NCI-H2196 (cell line): ENCODE data around the gene AMER2.

Experiments
- DNase-seq: peaks from one replicate; lab custom pipeline; 2025; ENCODE audit not compliant: unreplicated experiment; lab: John Stamatoyannopoulos, UW

Gene AMER2

GRCh38 chr13:25157681-25158080 lies 14.4 kb downstream of the AMER2 start:
- no peak for DNase-seq

- DNase-seq, result no peak
Measured at GRCh38 chr13:25153736-25154135, 18.4 kb downstream of the AMER2 start.

- DNase-seq, result no peak
Measured at GRCh38 chr13:25151626-25152195, 20.4 kb downstream of the AMER2 start.

DNA sequence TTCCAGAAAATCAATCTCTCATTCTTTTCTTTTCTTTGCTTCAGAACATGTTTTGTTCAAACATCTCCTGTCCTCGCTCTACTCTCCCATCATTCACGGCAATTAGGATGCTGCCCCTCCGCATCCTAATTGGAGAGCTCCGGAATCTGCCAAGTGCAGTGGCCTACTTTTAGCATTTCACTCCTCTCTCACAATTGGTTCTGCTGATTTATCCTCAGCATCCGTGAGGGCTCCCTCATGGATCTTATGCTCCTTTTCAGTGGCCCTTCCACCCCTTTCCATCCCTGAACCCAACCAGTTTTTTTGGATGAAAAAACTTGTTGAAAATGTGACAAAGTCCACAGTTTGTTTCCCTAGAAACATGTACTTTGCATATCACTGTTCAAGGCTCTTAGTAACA lies 22.4 kb downstream of the AMER2 start:
- DNase-seq, result no peak

DNA sequence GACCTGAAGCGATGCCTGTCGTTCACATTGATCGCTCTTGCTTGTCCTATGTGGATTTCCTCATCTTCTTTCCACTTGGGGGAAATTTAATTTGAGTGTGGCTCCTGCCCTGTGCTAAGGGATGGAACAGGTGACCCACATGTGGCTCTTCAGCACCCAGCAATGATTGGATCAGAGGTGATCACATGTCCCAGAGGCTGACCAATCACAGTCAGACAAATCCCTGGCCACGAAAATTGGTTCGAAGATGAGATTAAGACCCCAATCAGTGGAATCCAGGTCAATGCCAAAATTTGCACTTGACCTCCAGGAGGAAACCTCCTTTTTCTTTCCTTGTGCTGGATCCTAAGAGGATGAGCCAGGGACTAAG lies 23.7 kb downstream of the AMER2 start:
- DNase-seq, result no peak

DNA sequence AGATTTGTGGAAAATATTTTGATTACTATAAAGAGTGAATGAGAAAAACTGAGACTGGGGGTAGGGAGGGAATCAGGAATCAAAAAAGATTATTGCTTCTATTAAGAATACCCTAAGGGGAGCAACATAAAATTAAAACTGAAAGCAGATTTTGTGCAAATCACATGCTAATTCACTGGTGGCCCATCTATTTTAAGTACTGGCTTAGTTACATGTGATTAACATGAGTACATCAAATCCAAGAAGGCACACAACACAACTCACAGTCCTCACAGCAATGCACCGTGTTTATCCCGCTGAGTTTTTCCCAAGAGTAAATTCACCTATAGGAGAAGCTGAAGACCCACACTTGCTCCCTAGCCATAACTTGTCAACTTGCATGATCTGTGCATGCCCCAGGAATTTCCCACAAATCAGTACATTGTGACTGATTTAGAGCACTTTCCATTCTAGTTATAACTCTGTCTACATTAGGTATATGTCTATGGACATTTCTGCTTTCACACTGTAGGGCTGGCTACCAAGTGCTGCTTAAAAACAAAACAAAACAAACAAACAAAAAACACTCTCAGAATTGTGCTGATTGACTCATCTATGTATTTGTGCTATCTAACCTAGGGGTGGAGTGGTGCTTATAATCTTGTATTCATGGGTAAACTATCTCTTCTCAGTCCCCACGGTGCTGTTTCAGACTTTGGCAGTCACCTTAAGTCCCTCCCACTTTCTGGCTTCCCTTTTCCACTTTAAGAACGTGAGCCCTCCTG lies 24.3 kb downstream of the AMER2 start:
- DNase-seq, result no peak

GRCh38 chr13:25143706-25144105 lies 28.4 kb downstream of the AMER2 start:
- DNase-seq, result no peak

- no peak for DNase-seq
Measured at GRCh38 chr13:25141042-25141441, 31.0 kb downstream of the AMER2 start.

DNA sequence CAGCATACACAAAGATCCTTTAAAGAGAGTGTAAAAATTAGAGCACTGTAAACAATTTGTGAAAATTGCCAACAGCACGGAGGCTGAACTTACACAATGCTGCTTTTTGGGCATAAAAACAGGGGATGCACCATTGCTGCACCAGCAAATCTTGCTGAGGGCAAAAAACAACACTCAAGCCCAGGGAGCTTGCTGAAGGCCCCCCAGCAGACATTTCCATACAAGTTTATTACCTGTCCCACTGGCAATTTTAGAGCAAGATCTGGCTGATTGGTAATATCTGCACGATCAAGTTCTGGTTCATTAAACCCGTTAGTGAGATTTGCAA lies 34.3 kb downstream of the AMER2 start:
- DNase-seq, result no peak

DNA sequence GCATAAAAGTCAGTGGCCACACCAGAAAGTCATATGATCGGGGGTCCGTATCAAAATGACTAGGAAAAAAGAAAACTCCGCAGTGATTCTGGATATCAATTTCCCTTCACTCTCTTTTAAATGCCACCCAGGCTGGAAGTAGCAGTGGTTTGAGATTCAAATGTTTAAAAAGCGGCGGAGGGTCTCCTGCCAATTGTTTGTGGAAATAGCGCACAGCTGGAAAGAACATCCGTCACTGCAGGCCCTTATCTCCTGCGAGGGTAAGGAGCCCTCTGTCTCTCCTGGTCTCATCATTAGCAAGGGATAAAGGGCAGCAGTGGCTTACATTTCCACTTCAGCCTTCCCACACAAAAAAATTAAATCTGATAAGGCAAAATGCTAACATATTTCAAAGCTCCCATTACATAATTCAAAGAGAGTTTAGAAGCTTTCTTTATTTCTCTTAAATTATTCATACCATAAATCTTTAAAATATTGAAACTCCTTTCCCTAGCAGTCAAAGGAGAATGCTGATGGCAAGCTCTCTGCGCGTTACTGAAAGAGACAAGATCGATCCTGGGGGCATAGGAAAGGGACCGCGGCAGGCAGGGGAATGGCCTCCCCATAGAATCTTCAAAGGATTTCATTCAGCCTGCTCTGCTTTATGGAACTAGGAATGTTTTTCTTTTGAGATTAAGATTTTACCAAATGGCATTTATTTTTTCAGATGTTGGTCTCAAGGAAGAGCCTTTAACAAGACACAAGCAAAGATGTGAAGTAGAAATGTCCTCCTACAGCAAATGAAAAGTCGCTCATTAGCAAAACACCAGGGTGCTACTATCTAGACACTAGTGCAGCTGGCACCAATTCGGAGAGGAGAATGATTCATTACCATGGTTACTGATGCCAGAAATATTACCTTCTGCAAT lies 35.0 kb downstream of the AMER2 start:
- no peak for DNase-seq

- no peak for DNase-seq
Measured at GRCh38 chr13:25135896-25136295, 36.2 kb downstream of the AMER2 start.

- DNase-seq, result no peak
Measured at GRCh38 chr13:25132751-25133390, 39.2 kb downstream of the AMER2 start.

DNA sequence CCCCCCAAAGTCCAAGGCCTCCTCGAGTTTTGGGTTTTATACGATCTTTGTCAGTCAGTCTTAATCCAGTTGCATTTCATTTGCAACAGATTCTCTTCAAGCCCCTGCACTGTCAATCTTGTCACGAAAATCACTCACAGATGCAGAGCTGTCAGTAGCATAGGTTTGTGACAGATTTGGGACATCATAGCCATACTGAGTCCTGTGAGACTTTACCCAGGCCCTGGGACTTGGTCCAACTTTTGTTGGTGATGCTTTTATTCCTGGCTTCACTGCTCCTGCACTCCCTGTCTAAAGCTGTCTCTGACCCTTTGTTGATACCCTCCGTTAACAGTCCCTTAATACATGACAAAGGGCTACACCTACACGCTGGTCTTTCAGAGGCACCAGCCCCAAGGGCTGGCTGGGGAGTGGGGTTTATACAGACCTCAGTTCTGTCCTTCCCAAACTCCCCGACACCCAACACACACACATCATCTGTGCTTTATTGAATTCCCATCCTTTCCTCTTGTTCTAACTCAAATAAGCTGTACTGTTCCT lies 40.1 kb downstream of the AMER2 start:
- no peak for DNase-seq

DNA sequence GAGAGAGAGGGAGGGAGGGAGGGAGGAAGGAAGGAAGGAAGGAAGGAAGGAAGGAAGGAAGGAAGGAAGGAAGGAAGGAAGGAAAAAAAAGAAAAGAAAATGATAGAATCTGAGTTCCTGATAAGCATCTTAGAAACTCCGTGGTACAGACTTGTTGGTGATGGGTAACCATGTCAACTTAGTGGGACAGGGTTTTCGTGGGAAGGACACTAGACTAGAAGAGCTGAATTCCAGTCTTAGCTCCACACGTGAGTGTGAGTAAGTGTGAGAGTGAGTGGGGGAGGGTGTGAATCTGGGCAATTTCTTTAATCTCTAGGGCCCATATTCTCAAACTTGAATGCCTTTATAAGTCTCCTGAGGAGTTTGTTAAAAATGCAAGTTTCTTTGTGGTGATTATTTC lies 41.1 kb downstream of the AMER2 start:
- DNase-seq, result no peak

GRCh38 chr13:25118378-25118905 lies 53.6 kb downstream of the AMER2 start:
- no peak for DNase-seq

GRCh38 chr13:25117312-25117711 lies 54.8 kb downstream of the AMER2 start:
- DNase-seq, result no peak

DNA sequence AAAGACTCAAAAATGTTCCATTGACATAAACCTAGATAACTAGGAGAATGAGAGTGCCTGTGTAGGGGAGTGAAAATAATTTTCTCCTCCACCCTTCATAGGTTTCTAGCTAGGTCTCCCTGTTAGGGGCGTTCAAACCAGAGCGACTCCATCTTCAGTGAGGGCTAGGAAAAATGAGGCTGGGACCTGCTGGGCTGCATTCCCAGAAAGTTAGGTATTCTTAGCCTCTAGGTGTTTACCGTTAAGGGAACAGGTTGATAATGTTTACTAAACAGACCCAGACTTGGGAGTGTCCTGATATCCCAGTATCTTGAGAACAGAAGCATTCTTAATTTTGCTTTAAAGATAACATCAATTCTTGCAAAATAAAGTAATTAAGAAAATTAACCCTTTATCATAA lies 56.0 kb downstream of the AMER2 start:
- DNase-seq, result no peak

GRCh38 chr13:25114220-25114619 lies 57.9 kb downstream of the AMER2 start:
- DNase-seq, result peak; percentile 25

GRCh38 chr13:25112695-25113255 lies 59.3 kb downstream of the AMER2 start:
- no peak for DNase-seq
